CD4-positive, alpha-beta T cell treated with Interleukin-10 for 1 hour (primary cell): ENCODE results near the gene DDX46.
"Not testable (repeated sequence)": the region's sequence is repeated elsewhere in the genome, so short reads cannot be mapped to it uniquely, and the experiment has no call there.

ENCODE experiments used
- DNase-seq: peaks from one replicate; pipeline ENCODE4 v3.0.0-alpha.2; 2020

DDX46 gene

DNA sequence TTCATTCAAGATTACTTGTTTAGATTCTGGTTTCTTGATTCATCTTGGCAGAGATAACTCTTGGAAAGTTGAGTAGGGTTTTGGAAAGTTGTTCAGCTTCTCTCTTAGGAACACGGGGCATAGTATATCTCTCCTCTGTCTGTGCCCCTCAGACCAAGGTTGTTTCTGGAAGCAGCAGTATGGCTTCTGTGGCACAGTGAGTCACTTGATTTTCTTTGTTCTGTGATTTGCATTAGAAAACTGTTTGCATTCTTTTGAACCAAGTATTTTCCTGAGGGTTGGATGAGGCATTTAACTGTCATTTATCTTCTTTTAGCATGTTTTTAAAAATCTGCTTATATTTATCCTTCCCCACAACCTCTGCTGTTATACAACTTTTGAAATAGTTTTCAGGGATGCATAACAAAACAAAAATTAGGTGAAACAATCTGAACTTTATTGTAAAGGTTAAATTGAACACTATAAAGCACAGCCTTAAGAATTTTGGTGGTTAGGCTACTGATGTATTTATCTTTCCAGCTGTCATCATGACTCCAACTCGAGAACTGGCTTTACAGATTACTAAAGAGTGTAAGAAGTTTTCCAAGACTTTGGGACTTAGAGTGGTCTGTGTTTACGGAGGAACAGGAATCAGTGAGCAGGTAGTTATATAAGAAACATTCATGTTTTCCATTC lies 26.5 kb downstream of the DDX46 start:
- no peak for DNase-seq

DNA sequence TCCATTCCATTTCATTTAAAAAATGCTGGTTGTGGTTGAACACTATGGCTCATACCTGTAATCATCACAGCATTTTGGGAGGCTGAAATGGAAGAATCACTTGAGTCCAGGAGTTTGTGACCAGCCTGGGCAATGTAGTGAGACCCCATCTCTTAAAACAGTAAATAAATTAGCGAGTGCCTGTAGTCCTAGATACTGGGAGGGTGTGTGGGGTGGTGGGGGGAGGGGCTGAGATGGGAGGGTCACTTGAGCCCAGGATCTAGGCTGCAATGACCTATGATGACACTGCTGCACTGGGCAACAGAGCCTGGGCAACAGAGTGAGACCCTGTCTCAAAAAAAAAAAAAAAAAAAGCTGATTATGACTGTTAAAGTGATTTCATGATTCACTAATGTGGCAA lies 29.1 kb downstream of the DDX46 start:
- no peak for DNase-seq

DNA sequence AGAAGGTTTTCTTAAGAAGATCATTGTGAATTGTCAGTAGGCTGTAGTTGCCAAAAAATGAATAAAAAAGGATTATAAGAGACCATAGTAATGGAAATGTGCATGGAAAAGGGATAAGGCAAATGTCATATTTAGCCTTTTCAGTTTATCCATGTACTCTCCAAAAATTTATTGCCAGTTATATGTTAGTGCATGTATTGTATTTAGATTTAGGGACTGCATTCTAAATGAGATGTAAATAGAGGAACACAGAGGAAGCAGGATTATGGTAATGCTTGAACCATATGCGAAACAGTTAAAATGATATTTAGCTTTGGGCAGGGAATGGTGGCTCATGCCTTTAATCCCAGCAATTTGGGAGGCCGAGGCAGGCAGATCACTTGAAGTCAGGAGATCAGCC lies 33.0 kb downstream of the DDX46 start:
- no peak for DNase-seq

DNA sequence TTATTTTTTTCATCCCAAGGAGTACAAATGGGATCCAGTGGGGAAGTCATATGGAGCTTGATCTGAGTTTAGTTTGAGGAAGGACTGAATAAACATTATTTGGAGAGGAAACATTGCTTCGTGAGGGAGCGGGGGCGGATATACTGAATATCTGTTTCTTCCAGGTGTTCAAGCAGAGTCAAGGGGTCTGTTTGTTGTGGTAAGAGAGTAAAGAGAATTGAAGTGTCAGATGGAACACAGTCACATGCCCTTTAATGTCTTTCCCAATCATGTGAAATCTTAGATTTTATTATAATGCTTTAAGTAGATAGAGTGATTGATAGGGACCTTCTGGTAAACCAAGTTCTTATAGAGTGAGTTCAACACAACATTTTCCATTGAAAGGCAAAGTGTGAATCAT lies 33.7 kb downstream of the DDX46 start:
- DNase-seq, result no peak

DNA sequence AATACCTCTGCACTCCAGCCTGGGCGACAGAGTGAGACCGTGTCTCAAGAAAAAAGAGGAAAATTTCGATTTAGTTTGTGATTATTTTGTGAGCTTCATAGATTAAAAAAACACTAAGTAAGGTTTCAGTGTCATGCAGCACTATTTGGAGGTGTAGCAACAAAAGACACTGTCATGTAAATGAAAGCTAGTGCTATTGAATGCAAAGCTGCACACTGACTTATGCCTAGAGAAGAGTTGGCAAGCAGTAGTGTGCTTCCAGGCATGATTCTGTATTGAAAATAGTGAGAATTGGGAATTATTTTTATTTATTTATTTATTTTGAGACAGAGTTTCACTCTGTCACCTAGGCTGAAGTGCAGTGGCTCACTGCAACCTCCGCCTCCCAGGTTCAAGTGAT lies 34.5 kb downstream of the DDX46 start:
- no peak for DNase-seq

DNA sequence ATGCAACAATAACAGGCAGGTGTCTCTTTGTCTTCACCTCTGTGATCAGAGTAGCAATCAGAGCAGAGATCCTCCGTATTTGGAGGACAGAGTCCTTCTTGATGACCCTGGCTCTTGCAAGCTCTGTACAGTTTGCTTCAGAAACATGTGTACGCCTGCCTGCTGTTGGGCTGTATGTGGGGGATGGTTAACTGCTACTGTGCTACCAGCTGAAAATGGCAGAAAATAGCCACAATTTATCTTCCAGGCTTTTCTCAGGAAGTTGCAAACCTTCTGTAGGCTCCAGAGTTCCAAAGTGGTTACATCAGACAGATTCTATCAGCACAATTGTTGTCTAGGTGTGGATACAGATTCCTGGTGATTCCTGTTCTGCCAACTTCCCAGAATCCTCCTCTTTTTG lies 35.5 kb downstream of the DDX46 start:
- DNase-seq, result no peak

DNA sequence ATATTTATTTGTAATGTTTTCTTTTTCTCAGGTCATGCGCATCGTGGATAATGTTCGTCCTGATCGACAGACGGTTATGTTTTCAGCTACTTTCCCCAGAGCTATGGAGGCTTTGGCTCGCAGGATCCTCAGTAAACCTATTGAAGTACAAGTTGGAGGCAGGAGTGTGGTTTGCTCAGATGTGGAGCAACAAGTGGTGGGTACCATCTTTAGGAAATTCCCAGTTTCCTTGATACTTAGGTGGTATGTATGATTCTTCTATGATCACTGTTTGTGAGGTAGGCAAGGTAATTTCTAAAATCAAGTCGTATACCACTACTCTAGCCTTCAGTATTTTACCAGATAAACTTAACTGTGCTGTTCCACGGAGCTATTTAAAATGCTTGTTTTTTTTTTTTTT lies 36.2 kb downstream of the DDX46 start:
- DNase-seq, result no peak

DNA sequence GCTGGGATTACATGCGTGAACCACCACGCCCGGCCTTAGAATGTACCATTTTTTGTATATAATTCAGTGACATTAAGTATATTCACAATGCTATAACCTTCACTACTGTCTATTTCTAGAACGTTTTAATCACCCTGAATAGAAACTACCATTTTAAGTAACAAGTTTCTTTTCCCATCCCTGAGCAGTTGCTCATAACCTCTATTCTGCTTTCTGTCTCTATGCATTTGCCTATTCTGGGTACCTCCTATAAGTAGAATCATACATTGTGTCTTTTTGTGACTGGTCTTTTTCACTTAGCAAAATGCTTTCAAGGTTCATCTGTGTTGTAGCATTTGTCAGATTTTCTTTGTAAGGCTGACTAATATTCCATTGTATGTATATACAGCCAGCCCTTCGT lies 39.9 kb downstream of the DDX46 start:
- no peak for DNase-seq

DNA sequence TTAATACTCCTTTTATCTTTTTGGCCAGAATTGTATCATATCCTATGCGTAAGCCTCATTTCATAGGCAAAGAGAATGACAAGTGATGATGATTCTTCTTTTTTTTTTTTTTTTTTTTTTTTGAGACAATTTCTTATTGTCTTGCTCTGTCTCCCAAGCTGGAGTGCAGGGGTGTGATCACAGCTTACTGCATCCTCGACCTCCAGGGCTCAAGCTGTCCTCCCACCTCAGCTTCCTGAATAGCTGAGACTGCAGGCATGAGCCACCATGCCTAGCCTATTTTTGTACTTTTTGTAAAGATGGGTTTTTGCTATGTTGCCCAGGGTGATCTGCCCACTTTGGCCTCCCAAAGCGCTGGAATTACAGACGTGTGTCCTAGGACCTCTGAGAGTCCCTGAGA lies 45.2 kb downstream of the DDX46 start:
- DNase-seq, result no peak

DNA sequence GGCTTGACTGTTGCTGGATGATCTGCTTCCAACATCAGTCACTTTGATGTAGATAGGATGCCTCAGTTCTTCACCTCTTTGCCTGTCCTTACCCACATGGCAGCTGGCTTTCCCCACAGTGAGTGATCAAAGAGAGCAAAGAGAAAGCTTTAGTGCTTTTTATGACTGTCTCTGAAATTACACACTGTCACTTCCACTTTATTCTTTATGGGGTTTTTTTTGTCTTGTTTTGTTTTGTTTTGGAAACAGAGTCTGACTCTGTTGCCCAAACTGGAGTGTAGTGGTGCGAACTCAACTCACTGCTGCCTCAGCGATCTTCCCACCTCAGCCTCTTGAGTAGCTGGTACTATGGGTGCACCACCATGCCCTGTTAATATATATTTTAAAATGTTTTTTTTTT lies 54.8 kb downstream of the DDX46 start:
- DNase-seq, result peak; percentile 4

DNA sequence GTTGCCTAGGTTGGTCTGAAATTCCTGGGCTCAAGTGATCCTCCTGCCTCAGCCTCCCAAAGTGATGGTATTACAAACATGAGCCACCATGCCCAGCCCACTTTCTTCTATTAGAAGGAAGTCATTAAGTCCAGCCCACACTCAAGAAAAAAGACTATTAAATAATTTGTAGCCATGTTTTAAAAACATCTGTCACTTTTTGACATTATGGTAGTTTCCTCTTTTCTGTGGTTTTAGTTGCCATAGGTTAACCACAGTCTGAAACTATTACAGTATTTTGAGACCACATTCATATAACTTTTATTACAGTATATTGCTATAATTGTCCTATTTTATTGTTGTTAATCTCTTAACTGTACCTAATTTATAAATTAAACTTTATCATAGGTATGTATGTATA lies 55.2 kb downstream of the DDX46 start:
- no peak for DNase-seq

DNA sequence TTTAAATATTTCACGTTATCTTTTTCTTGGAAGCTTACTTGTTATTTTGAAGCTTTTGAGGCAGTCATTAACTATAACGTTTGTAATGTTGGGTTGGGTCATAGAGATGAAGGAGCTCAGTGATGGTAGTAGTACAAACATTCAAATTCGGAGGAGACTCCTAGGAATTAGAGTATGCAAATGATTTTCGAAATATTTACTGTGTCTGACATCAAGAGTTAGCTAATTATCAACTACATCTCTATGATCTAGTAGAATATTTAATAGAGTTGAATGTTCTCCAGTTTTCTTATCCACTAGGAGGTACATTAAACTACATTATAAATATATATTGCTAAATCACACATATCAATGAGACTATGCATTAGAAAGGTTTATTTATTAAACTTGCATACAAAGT lies 58.4 kb downstream of the DDX46 start:
- no peak for DNase-seq

DNA sequence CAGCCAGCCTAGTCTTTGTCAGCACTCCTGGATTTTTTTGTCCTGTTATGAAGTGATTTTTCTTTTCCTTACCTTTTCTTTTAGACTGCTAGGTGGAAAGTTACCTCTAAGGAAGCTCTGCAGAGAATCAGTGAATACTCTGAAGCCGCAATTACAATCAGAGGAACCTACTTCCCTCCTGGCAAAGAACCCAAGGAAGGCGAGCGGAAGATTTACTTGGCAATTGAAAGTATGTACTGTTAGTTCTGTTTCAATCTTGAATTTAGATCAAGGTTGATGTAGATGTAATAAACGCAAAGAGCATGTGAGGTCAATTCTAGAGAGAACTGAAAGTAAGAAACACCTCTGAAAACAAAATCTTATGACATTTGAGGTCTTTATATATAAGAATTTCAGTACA lies 60.2 kb downstream of the DDX46 start:
- no peak for DNase-seq

DNA sequence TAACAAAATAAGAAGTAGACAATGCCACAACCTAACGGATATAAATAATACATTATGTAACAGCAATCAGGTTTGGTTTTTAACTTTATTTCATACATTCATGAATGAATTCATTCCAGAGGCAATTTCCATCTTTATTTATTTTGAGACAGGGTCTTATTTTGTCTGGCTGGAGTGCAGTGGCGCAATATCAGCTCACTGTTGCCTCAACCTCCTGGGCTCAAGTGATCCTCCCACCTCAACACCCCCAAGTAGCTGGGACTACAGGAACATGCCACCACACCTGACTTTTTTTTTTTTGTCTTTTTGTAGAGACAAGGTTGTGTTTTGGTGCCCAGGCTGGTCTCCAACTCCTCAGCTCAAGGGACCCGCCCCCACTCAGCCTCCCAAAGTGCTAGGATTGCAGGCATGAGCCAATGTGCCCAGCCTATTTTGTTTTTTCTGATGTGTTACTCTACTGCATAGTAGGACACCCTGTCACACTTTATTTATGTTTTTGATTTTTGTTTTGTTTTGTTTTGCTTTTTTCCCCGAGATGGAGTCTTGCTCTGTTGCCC lies 60.9 kb downstream of the DDX46 start:
- no peak for DNase-seq

DNA sequence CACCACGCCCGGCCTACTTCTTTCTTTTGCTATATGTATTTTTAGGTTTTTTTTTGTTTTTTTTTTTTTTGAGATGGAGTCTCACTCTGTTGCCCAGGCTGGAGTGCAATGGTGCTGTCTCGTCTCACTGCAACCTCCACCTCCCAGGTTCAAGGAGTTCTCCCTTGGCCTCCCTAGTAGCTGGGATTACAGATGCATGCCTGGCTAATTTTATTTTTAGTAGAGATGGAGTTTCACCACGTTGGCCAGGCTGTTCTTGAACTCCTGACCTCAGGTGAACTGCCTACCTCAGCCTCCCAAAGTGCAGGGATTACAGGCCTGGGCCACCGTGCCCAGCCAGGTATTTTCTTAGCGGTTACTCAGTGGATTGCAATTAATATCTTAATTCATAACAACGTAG lies 63.3 kb downstream of the DDX46 start:
- DNase-seq, result no peak

DNA sequence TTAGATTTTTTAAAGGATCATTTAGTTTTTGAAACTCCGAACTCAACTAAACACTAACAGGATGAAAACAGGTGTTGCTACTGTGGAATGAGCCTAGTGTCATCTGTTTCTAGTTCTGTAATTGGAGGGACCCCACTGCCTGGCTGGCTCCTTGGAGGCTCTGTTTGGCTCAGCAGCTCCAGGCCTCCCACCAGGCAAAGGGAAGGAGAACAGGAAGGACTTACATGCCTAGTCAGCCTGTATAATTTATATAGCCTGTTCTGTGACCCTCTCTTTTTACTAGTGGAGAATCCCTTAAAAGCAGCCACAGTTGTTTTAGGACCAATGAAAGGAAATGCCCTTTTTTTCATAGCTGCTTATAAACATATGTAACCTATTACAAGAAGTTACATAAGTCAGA lies 66.1 kb downstream of the DDX46 start:
- DNase-seq, result no peak

DNA sequence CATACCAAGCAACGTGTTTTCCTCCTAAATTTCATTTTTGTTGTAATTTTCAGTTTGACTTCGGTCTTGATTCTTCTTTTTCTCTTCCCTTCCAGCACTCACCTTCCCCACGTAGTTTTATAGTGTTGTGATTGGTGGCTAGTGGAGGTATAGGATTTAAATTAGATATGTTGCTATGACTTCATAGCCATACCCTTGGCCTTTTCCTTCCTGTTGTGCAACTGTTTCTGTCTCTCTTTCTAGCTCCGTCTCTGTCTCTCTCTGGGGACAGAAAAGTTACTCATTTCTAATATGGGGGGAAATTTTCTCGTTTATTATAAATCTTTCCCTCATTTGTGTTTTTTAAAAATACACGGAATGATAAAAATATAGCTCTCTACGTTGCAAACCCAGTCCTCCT lies 66.6 kb downstream of the DDX46 start:
- no peak for DNase-seq

DNA sequence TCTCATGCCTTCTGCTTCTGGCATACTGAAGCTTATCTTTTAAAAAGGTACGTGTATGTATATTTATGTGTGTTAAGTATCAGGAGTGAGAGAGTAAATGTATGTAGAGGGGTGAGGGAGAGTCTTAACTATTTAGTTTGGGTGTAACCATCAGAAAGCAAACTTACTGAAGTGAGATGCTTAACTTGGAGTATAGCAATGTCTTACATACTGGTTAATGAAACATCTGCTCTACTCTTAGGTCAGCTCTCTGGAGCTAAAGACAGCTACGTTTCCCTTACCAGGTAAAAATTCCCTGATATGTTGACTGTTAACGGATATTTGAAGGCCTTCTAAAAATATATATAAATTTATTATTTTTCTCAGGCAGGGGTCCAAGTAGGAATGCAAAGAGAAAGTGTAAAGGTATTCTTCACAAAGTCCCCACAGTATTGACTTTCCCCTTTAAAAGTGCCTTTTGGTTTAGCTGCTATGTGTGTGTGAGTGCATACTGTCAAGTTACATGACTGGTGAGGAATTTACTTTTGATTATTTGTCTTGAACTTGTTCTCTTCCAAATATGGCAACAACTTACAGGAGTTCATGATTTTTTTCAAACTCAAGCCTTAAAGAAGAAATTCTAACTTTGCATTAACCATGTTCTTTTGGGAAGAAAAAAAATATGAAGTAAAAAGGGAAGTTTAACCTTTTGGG lies 74.9 kb downstream of the DDX46 start:
- DNase-seq, result no peak

DNA sequence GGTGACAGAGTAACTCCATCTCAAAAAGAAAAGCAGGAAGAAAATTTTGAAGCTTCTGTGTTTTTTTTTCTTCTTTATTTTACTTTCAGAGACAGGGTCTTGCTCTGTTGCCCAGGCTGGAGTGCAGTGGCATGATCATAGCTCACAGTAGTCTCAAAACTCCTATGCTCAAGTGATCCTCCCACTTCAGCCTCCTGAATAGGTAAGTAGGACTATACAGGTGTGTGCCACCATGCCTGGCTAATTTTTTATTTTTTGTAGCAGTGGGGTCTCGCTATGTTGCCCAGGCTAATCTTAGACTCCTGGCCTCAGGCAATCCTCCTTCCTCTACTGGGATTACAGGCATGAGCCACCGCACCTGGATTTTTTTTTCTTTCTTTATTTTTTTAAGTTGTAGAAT lies 77.0 kb downstream of the DDX46 start:
- DNase-seq, result no peak

DNA sequence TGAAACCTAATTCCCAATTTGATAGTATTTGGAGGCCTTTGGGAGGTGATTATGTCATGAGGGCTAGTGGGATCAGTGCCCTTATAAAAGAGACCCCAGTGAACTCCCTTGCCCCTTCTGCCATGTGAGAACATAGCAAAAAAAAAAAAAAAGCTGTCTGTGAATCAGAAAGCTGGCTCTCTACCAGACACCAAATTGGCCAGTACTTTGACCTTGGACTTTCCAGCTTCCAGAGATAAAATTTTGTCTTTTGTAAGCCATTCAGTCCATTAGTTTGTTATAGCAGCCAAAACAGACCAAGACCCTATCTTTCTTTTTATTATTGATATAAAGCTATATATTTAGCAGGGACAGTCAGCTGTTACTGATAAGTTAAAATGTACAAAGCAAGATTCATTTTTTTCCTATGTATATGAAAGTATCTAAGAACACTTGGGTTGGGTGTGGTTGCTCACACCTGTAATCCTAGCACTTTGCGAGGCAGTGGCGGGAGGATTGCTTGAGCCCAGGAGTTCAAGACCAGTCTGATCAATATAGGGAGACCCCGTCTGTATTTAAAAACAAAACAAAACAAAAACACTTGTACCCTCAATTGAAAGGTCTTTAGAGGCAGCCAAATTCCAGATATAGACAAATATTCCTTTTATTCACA lies 79.1 kb downstream of the DDX46 start:
- DNase-seq, result no peak

DNA sequence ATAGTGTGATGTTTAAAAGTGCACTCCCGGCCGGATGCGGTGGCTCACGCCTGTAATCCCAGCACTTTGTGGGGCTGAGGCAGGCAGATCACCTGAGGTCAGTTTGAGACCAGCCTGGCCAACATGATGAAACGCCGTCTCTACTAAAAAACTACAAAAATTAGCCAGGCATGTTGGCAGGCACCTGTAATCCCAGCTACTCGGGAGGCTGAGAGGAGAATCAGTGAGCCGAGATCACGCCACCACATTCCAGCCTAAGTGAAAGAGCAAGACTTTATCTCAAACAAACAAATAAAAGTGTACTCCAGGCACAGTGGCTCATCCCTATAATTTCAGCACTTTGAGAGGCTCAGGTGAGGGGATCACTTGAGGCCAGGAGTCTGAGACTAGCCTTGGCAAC lies 79.8 kb downstream of the DDX46 start:
- DNase-seq, result not testable (repeated sequence)

DNA sequence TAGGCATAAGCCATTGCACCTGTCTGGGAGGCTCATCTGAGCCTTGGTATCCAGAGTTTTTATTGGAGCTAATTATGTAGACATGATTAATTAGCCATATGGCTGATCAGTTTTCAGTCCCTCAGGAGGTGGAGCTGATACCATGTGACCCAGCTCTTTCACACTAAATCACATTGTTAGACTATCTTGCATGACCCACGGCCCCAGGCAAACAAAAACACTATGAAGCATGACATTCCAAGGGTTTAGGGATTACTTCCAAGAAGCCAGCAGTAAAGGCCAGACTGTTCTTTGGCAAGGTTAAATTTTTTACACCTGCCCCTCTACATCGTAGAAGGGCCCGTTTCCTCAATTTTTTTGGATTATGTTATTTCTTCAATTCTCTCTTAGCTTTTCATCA lies 82.2 kb downstream of the DDX46 start:
- no peak for DNase-seq

DNA sequence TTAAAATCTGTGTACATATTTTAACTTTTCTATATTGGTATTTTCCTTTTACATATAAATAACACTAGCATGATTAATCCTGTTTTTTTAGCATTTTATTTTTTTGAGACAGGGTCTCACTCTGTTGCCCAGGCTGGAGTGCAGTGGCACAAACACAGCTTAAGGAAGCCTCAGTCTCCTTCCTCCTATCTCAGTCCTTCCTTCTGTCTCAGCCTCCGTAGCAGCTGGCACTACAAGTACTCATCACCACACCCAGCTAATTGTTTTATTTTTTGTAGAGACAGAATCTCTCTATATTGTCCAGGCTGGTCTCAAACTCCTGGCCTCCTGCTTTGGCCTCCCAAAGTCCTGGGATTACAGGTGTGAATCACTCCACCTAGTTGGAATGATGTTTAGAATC lies 85.7 kb downstream of the DDX46 start:
- no peak for DNase-seq

DNA sequence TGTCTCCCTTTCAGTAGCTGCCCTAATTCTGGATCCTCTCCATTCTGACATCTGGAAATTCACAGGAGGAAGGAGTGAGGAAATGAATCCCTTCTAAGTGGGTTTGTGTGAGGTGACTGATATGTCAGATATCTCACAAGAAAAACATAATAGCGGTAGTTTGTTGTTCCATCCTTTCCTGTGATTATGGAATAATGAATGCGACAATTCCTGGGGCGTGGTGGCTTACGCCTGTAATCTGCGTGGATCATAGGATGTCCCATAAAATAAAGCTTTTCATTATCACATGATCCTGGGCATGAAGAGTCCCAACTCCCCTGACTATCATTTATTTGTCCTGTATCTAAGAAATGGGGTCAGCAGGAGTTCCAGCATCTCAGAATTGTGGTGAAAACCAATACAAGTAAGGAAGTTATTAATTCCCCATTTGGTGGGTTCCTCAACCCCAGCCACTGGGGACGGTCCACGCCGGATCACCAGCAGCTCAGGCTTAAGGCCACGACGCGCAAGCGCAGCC lies 86.8 kb downstream of the DDX46 start:
- DNase-seq, result no peak
